GM18519 (cell line): Measurements from ENCODE around the gene RCC2.
"Not testable (repeated sequence)": the region's sequence is repeated elsewhere in the genome, so short reads cannot be mapped to it uniquely, and the experiment has no call there.

Experiments used
- ATAC-seq: cut with Tn5 transposase; IDR thresholded peaks from one replicate; pipeline ENCODE4 v1.9.1; 2021; ENCODE audit warnings: mild to moderate bottlenecking, moderate library complexity; ENCODE audit not compliant: unreplicated experiment, low FRiP score

The RCC2 gene

GRCh38 chr1:17422461-17422860, 17.0 kb downstream of the RCC2 start:
- no peak for ATAC-seq

DNA sequence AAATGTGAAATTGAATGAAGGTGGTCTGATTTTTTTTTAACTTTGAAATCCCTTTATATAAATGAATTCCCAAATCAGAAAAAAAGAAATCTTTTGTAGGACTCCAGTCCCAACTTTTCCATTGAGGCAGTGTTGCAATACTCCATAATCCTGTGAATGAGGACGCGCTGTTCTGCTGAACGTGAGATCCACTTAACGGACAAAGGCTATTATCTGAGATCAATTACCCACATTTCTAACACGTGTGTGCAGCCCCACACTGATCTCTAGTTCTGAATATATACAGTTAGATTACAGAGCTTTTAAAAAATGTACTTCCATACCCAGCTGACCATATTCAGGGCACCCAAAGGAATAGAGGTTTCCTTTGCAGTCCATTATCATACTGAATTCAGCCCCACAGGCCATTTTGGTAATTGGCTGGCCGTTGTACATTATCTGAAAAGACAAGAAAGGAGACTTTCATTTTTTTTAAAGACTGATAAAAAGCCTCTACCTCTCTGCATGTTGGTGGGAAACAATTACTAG, 19.0 kb downstream of the RCC2 start:
- ATAC-seq, result no peak

- no peak for ATAC-seq
Measured at GRCh38 chr1:17419626-17420328, 19.7 kb downstream of the RCC2 start.

- no peak for ATAC-seq
Measured at GRCh38 chr1:17416389-17416788, 23.1 kb downstream of the RCC2 start.

DNA sequence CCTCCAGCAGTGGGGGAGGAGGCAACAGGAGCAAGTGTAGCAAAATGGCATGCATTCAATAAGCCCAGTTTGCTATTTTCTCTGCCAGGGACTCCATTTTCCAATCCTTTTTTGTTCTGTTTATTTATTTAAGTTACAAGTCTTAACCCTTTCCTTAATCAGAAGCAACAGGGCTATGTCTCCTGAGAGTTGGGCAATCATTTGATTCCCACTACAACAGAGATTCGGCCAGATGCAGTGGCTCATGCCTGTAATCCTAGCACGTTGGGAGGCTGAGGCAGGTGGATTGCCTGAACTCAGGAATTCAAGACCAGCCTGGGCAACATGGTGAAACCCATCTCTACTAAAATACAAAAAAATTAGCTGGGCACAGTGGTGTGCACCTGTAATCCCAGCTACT, 25.5 kb downstream of the RCC2 start:
- no peak for ATAC-seq

DNA sequence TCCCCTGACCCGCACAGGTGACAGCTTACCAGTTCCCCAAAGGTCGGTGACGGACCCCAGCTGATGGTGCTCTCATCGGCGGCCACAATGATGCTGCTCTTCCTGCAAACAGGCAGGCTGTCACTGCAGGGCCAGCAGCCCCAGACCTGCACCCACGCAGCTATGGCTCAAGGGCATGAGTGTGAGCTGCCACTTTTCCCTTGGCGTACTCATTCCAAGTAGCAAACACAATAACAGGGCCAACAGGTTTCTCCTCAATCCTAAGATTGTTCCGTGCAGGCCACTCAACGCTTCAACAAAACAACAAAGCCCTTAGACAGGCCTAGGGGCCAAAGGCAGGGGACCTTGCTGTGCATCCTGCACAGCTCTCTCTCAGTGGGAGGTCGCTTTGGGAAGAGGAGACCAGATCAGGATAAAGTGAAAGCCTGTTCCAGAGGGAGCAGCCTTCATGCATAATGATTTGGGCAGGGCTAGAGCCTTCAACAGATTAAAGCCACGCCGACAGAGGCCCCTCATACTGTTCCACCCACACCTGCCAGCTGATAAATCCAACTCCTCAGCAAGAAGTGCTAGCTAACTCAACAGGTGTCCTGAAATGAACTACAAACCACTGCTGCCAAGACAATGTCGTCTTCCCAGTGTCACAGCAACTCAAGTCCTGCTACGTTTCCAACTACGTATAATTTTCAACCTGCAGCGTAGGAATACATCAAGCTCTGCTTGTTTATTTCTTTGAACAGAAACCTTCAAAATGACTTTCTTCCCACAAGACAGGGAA, 27.2 kb downstream of the RCC2 start:
- ATAC-seq, result no peak

- no peak for ATAC-seq
Measured at GRCh38 chr1:17409391-17409811, 30.1 kb downstream of the RCC2 start.

DNA sequence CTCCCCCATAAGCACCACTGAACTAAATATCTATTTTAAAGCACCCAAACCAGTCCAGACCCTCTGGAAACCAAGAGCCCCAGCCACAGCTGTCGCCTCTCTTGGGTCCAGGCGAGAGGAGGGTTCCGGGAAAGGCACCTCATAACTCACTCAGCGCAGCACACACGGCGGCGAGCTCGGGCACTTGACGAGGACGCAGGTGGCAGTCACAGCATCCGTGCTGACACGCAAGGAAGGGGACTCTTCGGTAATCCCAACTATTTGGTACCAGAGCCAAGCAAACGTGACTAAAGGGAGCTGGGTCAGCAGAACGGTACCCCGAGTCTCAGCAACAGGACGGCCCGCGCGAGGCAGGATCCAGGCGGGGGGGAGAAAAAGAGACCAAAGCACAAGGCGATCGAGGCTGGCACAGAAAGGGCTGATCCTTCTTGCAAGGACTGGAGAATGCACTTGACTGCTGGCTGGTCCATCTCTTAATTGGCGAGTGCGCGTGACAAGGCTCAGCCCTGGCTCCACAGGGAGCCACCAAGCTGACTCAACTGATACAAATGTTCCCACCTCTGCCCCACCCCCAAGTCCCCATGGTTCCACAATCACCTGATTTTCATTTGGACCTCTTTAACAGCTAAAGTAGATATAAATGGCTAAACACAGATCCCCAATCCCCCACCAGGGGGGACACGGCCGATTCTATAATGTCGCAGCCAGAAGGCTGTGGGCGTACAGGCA, 31.5 kb downstream of the RCC2 start:
- ATAC-seq, result not testable (repeated sequence)

GRCh38 chr1:17406760-17407475, 32.6 kb downstream of the RCC2 start:
- ATAC-seq, result not testable (repeated sequence)

DNA sequence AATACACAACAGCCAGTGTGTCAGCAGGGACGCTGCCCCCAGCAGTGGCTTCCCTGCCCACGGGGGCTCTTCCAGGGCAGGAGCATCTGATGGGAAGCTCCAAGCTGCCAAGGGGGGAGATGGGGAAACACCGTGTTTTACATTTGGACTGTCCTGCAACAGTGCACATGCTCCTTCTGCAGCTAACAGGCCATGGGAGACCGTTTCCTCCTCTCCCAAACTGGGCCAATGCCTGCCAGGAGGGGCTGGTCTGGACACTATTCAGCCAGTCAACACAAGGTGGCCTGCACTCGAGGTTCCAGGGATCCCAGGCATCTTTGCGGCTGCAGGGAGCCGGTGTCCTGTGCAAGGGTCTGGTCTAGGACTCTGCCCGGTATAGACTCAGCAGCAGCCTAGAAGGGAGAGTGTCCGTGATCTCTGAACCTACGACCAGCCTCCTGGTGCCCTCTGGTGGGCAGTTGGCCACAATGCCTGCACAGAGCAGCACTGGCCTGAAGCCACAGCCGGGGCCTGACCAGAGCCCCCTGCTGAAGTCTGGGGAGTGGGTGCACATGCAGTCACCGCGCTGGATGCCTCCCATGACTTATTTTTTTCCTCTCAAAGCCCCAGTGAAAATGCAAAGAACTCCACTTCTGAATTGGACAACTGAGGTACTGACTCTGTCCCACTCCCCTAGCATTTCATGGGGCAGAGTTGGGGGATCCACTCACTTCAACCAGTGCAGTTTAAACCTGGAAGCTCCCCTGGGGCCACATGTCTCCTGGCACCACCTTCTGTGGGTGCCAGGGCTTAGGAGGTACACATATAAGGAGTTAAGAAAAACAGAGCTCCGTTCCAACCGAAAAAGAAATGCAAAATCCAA, 33.3 kb downstream of the RCC2 start:
- ATAC-seq, result no peak

DNA sequence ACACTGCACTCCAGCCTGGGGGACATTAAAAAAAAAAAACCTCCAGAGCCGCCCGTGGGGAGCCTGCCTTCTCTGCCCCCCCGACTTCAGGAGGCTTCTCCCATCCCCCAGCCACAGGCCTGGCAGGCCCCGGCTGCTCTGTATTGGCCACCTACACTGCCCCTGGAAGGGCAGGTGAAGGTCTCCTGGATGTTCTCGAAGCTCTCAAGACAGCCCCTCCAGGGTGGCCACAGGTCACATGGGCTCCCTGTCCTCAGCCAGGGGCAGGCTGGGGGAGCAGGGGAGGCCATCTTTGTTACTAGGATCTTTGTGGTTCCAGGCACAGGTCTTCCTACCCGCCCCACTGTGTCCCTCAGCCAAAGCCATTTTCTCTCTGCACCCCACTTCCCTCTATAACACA, 34.7 kb downstream of the RCC2 start:
- no peak for ATAC-seq

GRCh38 chr1:17404034-17404684, 35.3 kb downstream of the RCC2 start:
- no peak for ATAC-seq

- no peak for ATAC-seq
Measured at GRCh38 chr1:17403081-17403480, 36.4 kb downstream of the RCC2 start.

- ATAC-seq, result no peak
Measured at GRCh38 chr1:17401841-17402240, 37.6 kb downstream of the RCC2 start.

- ATAC-seq, result no peak
Measured at GRCh38 chr1:17400725-17401341, 38.6 kb downstream of the RCC2 start.

DNA sequence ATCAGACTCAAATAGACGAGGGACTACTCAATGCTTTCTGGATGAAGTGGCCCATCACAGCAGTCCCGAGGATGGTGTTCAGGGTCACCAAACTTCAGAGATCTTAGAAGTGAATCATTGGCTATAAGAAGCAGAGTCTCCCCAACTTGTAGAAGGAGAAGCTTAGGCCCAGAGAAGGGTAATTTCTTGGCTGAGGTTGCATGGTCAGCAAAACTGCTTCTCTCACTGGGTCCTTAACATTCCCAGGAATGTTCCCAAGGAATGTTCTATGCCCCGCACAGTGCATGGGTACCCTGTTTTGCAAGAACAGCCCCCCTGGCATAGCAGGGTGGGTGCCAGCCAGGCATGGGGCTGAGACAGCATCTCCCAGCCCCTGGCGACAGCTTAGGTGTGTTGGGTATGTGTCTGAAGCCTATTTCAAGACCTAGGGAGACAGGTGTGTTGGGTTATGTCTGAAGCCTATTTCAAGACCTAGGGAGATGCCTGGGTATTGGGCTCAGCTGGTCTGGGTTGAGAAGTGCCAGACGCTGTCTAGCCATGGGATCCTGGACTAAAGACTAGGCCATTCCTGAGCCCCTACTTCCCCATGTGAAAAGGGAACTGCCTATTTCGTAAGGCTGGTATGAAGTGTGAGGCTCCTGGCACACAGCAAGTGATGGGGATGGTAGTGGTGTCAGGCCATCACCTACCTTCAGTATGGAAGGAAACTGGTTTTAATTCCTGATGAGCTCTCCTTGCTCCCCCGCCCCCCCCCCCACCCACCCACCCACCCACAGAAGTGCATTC, 41.4 kb downstream of the RCC2 start:
- ATAC-seq, result no peak

GRCh38 chr1:17393230-17393629, 46.2 kb downstream of the RCC2 start:
- ATAC-seq, result no peak

DNA sequence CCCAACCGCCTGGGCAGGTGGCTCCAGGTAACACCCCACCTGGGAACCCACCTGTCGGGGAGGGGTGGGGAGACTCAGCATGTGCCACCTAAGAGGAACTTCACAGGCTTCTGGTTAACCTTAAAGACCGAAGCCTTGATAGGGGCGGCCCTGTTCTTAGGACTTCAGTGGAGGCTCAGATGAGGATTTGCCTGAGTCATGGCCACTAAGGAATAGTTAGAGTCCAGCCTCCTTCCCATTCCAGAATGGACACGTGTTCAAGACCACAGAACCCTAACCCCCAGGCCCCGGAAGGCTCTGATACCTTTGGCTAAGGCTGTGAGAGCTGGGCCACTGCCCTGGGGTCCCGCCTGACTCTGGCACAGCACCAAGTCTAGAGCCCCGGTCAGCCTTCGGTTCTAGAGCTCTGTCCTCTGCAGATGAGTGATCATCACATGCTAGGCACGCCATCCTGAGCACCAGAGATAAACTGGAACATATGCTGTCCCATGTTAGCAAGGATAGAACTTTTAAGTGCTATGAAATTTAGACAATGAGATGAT, 47.2 kb downstream of the RCC2 start:
- no peak for ATAC-seq
